Measurements from ENCODE around the gene BMI1.
A peak's percentile ranks its signal among the peaks of the same experiment; 100 is the strongest.
"Not testable (repeated sequence)": the region's sequence is repeated elsewhere in the genome, so short reads cannot be mapped to it uniquely, and the experiment has no call there.

Gene BMI1

DNA sequence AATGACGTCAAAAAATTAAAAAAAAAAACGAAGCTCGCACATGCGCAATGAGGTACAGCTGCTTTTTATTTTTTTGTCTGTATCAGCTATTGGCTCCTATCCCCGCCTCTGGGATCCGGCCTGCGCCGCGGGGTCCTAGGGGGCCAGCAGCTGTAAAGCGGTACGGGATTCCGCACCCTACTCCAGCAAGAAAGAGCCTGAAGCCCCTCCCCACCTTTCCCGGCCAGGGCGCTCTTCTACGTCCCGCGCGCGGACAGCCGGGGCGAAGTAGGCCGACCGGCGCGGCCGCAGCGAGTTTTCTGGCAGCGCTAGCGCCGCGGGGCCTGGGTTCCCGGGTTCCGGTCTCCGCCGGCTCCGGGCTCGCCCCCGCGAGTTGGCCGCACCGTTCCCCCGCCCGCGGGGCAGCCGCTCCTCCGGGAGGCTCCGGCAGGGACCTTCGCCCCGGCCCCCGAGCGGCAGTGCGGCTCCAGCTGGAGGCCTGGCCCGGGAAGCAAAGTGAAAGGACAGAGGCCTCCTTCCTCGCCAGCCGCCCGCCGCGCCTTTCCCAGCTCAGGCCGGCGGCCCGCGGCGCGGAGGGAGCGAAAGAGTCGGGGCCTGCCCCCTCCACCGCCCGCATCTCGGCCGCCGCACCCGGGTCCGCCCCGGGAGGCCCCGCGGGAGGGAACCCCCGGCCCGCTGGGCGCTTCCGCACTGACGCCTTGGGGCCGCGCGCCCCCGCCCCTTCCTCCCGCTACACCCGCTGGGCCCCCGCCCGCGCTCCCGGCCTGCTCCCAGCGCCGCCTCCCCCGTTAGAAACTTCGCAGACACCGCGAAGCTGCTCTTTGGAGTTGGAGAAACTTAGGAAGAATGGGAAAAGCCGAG lies 19.7 kb downstream of the BMI1 start:
- no peak for DNase-seq

DNA sequence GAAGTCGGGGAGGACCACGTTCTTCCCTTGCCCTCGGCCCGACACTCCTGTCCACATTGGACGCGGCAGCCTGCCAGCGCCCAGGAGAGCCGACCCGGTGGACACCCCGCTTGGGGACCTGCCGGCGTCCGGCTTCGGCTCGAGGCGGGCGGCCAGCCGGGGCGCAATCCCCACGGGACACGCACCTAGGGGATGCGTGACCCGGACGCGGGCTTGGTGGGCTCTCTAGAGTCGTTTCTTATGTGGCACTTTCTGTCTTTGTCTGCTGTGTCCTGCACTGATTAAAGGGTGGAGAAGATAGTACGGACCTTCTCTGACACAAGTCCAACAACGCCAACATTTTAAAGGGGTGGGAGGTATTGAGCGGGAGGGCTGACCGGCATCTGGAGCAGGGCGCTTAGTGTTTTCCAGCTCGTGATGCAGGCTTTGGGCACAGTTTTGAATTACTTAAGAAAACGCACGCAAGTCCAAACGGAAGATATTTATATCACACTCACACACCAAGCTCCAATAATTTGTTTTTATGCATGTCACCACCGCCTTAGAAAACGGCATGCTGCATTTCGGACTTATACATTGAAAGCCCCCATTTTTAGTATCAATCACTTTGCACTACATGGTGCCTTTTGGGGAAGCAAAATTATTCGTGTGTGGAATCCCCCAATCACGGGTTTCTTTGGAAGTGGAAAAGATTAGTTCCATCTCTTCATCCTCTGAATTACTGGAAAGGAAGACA lies 20.5 kb downstream of the BMI1 start:
- DNase-seq = no peak

GRCh38 chr10:22341926-22342196 lies 21.0 kb downstream of the BMI1 start:
- DNase-seq = no peak

GRCh38 chr10:22342421-22342820 lies 21.5 kb downstream of the BMI1 start:
- DNase-seq = no peak

- no peak for DNase-seq
Observed at GRCh38 chr10:22343731-22344130, 22.8 kb downstream of the BMI1 start.

- no peak for DNase-seq
Observed at GRCh38 chr10:22344249-22344648, 23.4 kb downstream of the BMI1 start.

DNA sequence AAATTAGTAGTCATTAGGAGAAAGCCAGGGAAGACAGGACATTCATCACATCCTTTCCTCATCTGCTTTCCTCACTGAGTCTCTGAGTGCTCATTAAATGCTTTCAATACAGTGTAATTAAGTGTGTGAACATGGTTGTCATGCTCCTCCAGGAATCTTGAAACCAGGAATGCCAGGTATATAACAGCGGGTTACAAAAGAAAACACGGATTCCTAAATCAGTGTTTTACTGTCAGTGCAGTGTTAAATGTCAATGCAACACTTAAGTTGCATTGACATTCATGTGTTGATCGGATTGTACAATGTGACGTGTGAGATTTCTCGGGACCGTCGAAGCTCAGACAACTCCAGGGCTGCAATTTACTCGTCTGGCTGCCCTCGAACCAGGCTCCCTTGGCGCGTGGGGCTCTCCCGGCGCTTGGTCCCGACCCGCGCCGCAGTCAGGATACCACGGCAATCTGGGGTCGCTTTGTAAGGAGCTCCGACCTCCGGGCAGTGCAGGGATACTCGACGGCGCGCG lies 23.9 kb downstream of the BMI1 start:
- no peak for DNase-seq

DNA sequence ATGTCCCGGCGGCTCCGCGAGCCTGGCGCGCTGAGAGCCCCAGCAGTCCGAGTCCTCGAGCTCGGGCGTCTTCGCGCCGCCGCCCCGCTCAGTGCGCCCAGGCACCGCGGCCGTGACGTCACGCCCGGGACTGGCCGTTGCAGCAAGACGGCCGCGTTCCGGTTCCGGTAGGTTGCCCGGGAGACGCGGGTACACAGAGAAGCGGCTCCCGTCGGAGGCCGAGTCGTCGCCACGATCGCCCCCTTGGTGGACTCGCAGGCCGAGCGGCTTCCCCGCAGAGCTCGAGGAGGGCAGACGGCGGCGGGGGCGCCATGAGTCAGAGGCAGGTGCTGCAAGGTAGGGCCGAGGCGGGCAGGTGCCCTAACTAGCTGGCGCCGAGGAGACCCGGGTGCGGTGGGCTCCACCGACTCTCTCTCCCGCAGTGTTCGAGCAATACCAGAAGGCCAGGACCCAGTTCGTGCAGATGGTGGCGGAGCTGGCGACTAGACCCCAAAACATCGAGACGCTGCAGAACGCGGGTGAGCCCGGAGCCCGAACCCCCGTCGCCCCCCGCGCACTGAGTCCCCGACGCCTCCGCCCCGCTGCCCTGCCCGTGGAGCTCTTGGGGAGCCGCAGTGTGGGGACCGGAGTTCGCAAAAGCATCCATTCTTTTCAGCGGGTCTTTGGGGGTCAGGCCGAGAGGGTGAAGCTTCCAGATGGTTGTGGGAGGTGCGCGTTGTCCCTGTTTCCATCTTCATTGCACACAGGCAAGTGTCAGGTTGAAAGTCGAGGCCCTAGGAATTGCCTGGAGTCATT lies 24.6 kb downstream of the BMI1 start, which contains the start of gene SPAG6:
TSS of gene SPAG6 (plus strand) at position 196 of the 795 bp plus-strand sequence. CDS start at position 312, 116 bp downstream.
- DNase-seq = peak; percentile 21

- no peak for DNase-seq
Observed at GRCh38 chr10:22346096-22346661, 25.3 kb downstream of the BMI1 start.

GRCh38 chr10:22349755-22350154 lies 28.9 kb downstream of the BMI1 start:
- no peak for DNase-seq

- DNase-seq = no peak
Observed at GRCh38 chr10:22351131-22351703, 30.3 kb downstream of the BMI1 start.

DNA sequence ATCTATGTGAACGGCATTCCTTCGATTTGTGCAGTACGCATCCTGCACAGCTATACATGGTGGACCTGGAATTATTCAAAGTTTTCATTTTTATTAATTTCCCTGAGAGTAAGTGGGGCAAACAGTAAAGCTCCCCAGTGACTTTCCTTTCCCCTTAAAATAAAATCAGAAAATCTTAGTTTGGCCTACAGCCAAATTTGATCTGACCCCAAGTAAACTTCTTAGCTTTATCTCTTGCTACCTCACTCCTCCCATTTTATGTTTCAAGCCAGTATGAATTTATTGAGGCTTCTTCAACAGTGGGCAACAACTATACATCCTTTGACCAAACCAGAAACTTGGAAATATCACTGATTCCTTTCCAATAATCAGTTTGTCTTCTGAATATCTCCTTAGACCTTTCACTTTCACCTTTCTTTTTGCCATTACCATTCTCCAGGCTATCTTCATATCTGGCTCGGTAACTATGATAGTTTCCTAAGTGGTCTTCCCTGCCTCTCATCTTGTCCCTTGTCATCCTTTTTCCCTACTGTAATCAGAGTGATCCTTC lies 35.5 kb downstream of the BMI1 start:
- DNase-seq = no peak

DNA sequence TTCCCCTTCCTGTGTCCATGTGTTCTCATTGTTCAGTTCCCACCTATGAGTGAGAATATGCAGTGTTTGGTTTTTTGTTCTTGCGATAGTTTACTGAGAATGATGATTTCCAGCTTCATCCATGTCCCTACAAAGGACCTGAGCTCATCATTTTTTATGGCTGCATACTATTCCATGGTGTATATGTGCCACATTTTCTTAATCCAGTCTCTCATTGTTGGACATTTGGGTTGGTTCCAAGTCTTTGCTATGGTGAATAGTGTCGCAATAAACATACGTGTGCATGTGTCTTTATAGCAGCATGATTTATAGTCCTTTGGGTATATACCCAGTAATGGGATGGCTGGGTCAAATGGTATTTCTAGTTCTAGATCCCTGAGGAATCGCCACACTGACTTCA lies 36.9 kb downstream of the BMI1 start:
- DNase-seq = not testable (repeated sequence)

- DNase-seq = no peak
Observed at GRCh38 chr10:22363305-22363704, 42.4 kb downstream of the BMI1 start.

DNA sequence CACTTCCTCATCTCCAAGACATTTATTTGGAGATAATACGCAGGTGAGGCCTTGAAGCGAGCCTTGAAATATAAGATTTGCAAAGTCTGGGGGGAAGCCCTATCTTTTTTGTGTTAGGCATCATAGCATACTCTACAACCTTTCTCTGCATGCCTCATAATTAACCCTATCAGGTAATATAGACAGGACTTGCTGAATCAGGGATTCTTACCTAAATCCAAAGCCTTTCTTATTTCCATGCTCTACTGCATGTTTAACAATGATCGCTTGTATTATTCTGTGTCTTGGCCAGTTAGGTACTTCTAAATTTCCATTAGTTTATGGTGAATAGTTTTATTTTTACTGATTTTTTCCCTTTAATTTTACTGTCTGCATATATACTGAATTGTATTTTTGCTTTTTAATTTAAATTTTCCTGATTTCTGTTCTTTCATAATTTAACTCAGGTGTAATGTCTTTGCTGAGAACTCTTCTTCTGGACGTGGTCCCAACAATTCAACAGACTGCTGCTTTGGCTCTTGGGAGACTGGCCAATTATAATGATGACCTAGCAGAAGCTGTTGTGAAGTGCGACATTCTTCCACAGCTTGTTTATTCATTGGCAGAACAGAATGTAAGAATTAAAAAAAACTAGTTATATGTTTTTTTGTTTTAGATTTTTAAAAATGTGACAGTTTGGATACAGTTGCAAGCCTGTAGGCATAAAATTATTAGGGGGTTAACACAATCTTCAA lies 43.7 kb downstream of the BMI1 start:
- no peak for DNase-seq

DNA sequence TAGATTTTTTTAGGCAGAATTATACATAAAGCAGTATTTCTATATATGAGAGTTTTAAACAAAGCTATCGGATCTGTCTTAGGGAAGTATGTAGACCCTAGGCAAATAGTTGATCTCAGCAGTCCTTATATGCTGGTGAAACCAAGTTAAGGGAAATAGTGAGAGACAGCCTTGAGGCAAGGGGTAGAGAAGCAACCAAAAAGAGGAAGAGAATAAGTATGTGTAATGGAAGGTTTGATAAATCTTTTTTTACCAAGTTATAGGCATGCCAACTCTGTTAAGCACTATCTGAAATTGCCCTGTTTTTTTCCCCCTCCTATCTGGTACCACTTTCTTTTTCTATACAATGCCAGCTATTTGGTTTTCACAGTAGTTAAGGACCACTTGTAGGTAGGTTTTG lies 44.3 kb downstream of the BMI1 start:
- DNase-seq = no peak

DNA sequence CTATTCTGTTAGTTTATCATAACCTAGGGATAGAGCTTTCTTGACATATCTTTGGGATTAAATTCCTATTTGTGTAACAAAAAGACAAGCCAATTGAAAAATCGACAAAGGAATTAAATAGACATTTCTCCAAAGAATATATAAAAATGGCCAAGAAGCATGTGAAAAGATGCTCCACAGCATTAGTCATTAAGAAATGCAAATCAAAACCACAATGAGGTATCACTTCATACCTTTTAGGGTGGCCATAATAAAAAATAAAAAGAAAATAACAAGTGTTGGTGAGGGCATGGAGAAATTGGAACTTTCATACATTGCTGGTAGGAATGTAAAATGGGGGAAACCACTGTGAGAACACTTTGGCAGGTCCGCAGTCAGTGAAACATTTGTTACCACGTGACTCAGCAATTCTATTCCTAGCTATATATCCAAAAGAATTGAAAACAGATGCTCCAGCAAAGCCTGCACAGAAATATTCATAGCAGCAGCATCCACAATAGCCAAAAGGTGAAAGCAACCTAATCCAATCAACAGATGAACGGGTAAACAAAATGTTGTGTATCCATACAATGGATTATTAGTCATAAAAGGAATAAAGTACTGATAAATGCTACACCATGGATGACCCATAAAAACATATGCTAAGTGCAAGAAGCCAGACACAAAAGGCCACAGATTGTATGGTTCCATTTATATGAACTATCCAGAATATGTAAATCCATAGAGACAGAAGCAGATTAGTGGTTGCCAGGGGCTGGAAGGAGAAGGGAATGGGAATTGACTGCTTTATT lies 44.9 kb downstream of the BMI1 start:
- DNase-seq = no peak

- no peak for DNase-seq
Observed at GRCh38 chr10:22366435-22366703, 45.5 kb downstream of the BMI1 start.

- DNase-seq = no peak
Observed at GRCh38 chr10:22366771-22367170, 45.9 kb downstream of the BMI1 start.

GRCh38 chr10:22367471-22367870 lies 46.6 kb downstream of the BMI1 start:
- DNase-seq = no peak

- DNase-seq = no peak
Observed at GRCh38 chr10:22368402-22368801, 47.5 kb downstream of the BMI1 start.
